Suprapubic skin (tissue), 3 donors: ENCODE measurements around the gene TAMM41.

Source experiments
- POLR2AphosphoS5 ChIP-seq, 3 donors: sonication (generic); formaldehyde crosslinking; IDR thresholded peaks; one replicate each; pipeline ENCODE4 v1.6.1; 2017; ENCODE audit warnings: antibody characterized with exemption in 3 of 3
- TF ChIP-seq, protein P1 (sequence below), 2 donors: fragments of 200-600 bp in 1 of 2; fragments of 450-650 bp in 1 of 2; sonication (generic) in 1 of 2; IDR thresholded peaks; one replicate each; pipeline ENCODE4 v1.5.1; 2016 to 2019; ENCODE audit warnings: antibody characterized with exemption in 2 of 2, mild to moderate bottlenecking in 1 of 2, moderate library complexity in 1 of 2

DNA sequence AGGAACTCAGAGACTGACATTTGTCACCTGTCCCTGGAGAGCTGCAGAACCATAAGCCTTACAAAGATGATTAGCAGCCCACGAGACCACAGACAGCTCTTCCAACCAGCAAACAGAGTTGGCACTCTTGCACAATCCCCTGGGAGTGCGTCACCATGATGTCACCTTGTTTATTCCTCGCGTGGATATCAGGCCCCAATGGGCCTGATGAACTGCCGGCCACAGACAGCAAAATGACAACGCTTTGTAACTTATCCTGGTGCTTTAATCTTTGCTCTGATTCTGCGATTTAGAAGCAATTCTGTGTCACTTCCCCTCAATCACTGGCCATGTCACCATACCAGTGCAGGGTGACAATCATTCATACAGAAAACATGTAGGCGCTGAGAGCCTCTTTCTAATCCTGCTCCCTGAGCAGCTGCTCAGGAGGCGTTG lies 89.2 kb downstream of the TAMM41 start:
- TF ChIP-seq, protein P1, sequence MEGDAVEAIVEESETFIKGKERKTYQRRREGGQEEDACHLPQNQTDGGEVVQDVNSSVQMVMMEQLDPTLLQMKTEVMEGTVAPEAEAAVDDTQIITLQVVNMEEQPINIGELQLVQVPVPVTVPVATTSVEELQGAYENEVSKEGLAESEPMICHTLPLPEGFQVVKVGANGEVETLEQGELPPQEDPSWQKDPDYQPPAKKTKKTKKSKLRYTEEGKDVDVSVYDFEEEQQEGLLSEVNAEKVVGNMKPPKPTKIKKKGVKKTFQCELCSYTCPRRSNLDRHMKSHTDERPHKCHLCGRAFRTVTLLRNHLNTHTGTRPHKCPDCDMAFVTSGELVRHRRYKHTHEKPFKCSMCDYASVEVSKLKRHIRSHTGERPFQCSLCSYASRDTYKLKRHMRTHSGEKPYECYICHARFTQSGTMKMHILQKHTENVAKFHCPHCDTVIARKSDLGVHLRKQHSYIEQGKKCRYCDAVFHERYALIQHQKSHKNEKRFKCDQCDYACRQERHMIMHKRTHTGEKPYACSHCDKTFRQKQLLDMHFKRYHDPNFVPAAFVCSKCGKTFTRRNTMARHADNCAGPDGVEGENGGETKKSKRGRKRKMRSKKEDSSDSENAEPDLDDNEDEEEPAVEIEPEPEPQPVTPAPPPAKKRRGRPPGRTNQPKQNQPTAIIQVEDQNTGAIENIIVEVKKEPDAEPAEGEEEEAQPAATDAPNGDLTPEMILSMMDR (IDR thresholded peaks at IDR 0.05): no peak
- no peak for TF ChIP-seq POLR2AphosphoS5 (IDR thresholded peaks at IDR 0.05)
